PC-3 (cell line): Measurements from ENCODE around the gene UNK. TPM values are rescaled to one million over a fixed set of nuclear protein-coding genes. Genes with fewer than 3 reads are reported as not detected.
A peak's percentile ranks its signal among the peaks of the same experiment; 100 is the strongest.

ENCODE experiments used
- ATAC-seq: fragments of 200-7000 bp; cut with Tn5 transposase; 2 replicates; pipeline ENCODE4 v1.9.1; 2020; ENCODE audit warnings: mild to moderate bottlenecking, moderate library complexity
- BruUV-seq: library from RNA; stranded (reverse); fragments of 400-500 nt; replicated peaks from 2 replicates; lab custom pipeline; 2021; lab: Mats Ljungman, UMichigan
- CTCF ChIA-PET: fragments of 300-600 bp; sonication (Branson Sonifier 250); formaldehyde crosslinking; loops from one replicate; lab custom pipeline; 2022; ENCODE audit warnings: antibody characterized with exemption; lab: Charles Lee
- POLR2A ChIA-PET: fragments of 300-600 bp; sonication (Branson Sonifier 250); formaldehyde crosslinking; loops from one replicate; lab custom pipeline; 2022; ENCODE audit warnings: antibody characterized with exemption; ENCODE audit not compliant: unreplicated experiment; lab: Charles Lee
- DNase-seq: peaks from one replicate; pipeline ENCODE4 v3.0.0-alpha.2; 2015
- H2AFZ ChIP-seq: fragments of 300-600 bp; sonication (generic); 2 replicates; pipeline ENCODE4 v1.6.0; 2016; ENCODE audit warnings: antibody characterized with exemption, low read length
- H3F3A ChIP-seq: fragments of 300-600 bp; sonication (generic); one replicate; pipeline ENCODE4 v1.6.0; 2017; ENCODE audit warnings: antibody characterized with exemption, low read length, control low read depth, mild to moderate bottlenecking; ENCODE audit not compliant: unreplicated experiment
- H3K27ac ChIP-seq: fragments of 300-600 bp; sonication (generic); 2 replicates; pipeline ENCODE4 v1.5.1; 2016; ENCODE audit warnings: mild to moderate bottlenecking, low read length
- H3K27me3 ChIP-seq: fragments of 300-600 bp; sonication (generic); 2 replicates; pipeline ENCODE4 v1.6.1; 2016; ENCODE audit warnings: low read length, mixed read lengths
- H3K36me3 ChIP-seq: fragments of 300-600 bp; sonication (generic); 2 replicates; pipeline ENCODE4 v1.6.1; 2016; ENCODE audit warnings: low read depth, mixed run types, low read length, mixed read lengths
- H3K4me1 ChIP-seq: fragments of 300-600 bp; sonication (generic); 2 replicates; pipeline ENCODE4 v1.5.1; 2016; ENCODE audit warnings: low read length; ENCODE audit not compliant: insufficient read depth
- H3K4me2 ChIP-seq: fragments of 300-600 bp; sonication (generic); 2 replicates; pipeline ENCODE4 v1.6.0; 2016; ENCODE audit warnings: low read length
- H3K4me3 ChIP-seq: fragments of 300-600 bp; sonication (generic); 2 replicates; pipeline ENCODE4 v1.5.1; 2016; ENCODE audit warnings: mild to moderate bottlenecking, low read length, mixed read lengths
- H3K79me2 ChIP-seq: fragments of 300-600 bp; sonication (generic); 2 replicates; pipeline ENCODE4 v1.6.1; 2017; ENCODE audit warnings: low read length, mixed read lengths
- H3K9ac ChIP-seq: fragments of 300-600 bp; sonication (generic); 2 replicates; pipeline ENCODE4 v1.6.0; 2016; ENCODE audit warnings: mild to moderate bottlenecking, low read length
- H3K9me2 ChIP-seq: fragments of 300-600 bp; sonication (generic); replicated peaks from 2 replicates; pipeline ENCODE4 v1.6.1; 2016; ENCODE audit warnings: mixed run types, low read length, mixed read lengths
- H3K9me3 ChIP-seq: fragments of 300-600 bp; sonication (generic); 2 replicates; pipeline ENCODE4 v1.6.1; 2016; ENCODE audit warnings: low read length, mixed read lengths
- H4K20me1 ChIP-seq: fragments of 300-600 bp; sonication (generic); 2 replicates; pipeline ENCODE4 v1.6.1; 2016; ENCODE audit warnings: low read length, mixed read lengths
- CTCF ChIP-seq: fragments of 300-600 bp; sonication (generic); conservative IDR thresholded peaks from 2 replicates; pipeline ENCODE4 v1.5.1; 2017; ENCODE audit warnings: antibody characterized with exemption, low read depth, mild to moderate bottlenecking, low read length
- EZH2 ChIP-seq: fragments of 300-600 bp; sonication (generic); IDR thresholded peaks from one replicate; pipeline ENCODE4 v1.6.1; 2017; ENCODE audit warnings: antibody characterized with exemption, mild to moderate bottlenecking, low read length; ENCODE audit not compliant: unreplicated experiment
- EZH2phosphoT487 ChIP-seq: fragments of 300-600 bp; sonication (generic); IDR thresholded peaks from 2 replicates; pipeline ENCODE4 v1.6.1; 2018; ENCODE audit warnings: mild to moderate bottlenecking, antibody characterized with exemption, low read length, borderline replicate concordance
- intact Hi-C: fragments of 100-400 bp; cut with micrococcal nuclease; formaldehyde crosslinking; loops from 2 replicates; pipeline ENCODE4 v1.9.0; 2023
- total RNA-seq: library from RNA; depleted of rRNA; stranded (reverse); fragments of >200 nt; gene quantifications from 2 replicates; pipeline ENCODE4 v1.2.3, GENCODE V29; 2014

UNK gene
- total RNA-seq, 1 experiment from 2014 or later, result 21.8 TPM

- ChIA-PET CTCF (interaction anchor here (0.6 to 1.3 kb wide), 5 partner anchors 11 to 121 kb away, joined by 3 to 6 read pairs (median 3); partner anchors contain the start of gene TRIM65), POLR2A (interaction anchor here (0.5 to 1.0 kb wide), 4 partner anchors 16 to 109 kb away, joined by 3 to 5 read pairs (median 4); partner anchors contain the start of gene WBP2)
- no peaks in the 10 kb centered on the region for H3K27me3 ChIP-seq
- peak; percentile 72 for DNase-seq
- H3K36me3 ChIP-seq, result peaks cover 30% of the 10 kb centered on the region
- no peak overlapping the region for H2AFZ ChIP-seq
- no peaks in the 10 kb centered on the region for H3K9me3 ChIP-seq
- no peaks in the 10 kb centered on the region for H3K9me2 ChIP-seq
- ATAC-seq, result peak; percentile 11
- TF ChIP-seq EZH2phosphoT487, result no peak
- no peak for TF ChIP-seq CTCF
- no peak for TF ChIP-seq EZH2
- no peak overlapping the region for H3K4me2 ChIP-seq
- no peak overlapping the region for H3K27ac ChIP-seq
- H3K4me1 ChIP-seq, result peaks cover 21% of the 10 kb centered on the region
- H4K20me1 ChIP-seq, result peaks cover 31% of the 10 kb centered on the region
- BruUV-seq, result no TSS peak
- no peak overlapping the region for H3K4me3 ChIP-seq
- no peak overlapping the region for H3K9ac ChIP-seq
- intact Hi-C loops, result loop anchor here (5.0 kb wide), 1 partner anchor 72 kb away; no protein-coding TSS in a partner anchor
- peaks cover 31% of the 10 kb centered on the region for H3K79me2 ChIP-seq
- H3F3A ChIP-seq, result peaks cover 16% of the 10 kb centered on the region
Observed at GRCh38 chr17:75774991-75775668, 9.5 kb upstream of the UNK start.

- ATAC-seq (no peak; the same call in 1 of the 2 replicates), DNase-seq (no peak)
- CTCF ChIA-PET, result no interaction called here
- H3K79me2 ChIP-seq, result peaks cover 31% of the 10 kb centered on the region
- H3F3A ChIP-seq, result peaks cover 16% of the 10 kb centered on the region
- no peak overlapping the region for H3K27ac ChIP-seq
- H3K36me3 ChIP-seq, result peaks cover 30% of the 10 kb centered on the region
- no peaks in the 10 kb centered on the region for H3K9me2 ChIP-seq
- POLR2A ChIA-PET, result interaction anchor here (0.6 to 0.7 kb wide), 6 partner anchors 11 to 183 kb away, joined by 3 to 7 read pairs (median 4); partner anchors contain the start of genes GALK1, TRIM47, TRIM65 and WBP2
- peaks cover 31% of the 10 kb centered on the region for H4K20me1 ChIP-seq
- H2AFZ ChIP-seq, result no peak overlapping the region
- H3K9me3 ChIP-seq, result no peaks in the 10 kb centered on the region
- H3K9ac ChIP-seq, result no peak overlapping the region
- no peaks in the 10 kb centered on the region for H3K27me3 ChIP-seq
- intact Hi-C loops, result no loop called here
- BruUV-seq, result no TSS peak
- H3K4me2 ChIP-seq, result peak overlapping the region; percentile 92
- peak overlapping the region; percentile 81 for H3K4me3 ChIP-seq
- H3K4me1 ChIP-seq, result peaks cover 28% of the 10 kb centered on the region
- no peak for TF ChIP-seq CTCF
- no peak for TF ChIP-seq EZH2
- TF ChIP-seq EZH2phosphoT487, result no peak
Observed at GRCh38 chr17:75776386-75777295, 8.0 kb upstream of the UNK start.
